Mucosa of gallbladder (tissue), 1 donor: ENCODE data around the gene GNAQ. TPM values are rescaled to one million over a fixed set of nuclear protein-coding genes. Genes with fewer than 3 reads are reported as not detected.
A peak's percentile ranks its signal among the peaks of the same experiment; 100 is the strongest.

ENCODE experiments used
- DNase-seq: peaks from one replicate; pipeline ENCODE4 v3.0.0-alpha.2; 2020; ENCODE audit warnings: low spot score
- total RNA-seq: library from RNA; stranded (reverse); gene quantifications from one replicate; pipeline ENCODE4 v1.2.1, GENCODE V29; 2021
- donor health status: DM: no; HTN: no; CAD: no.

Gene GNAQ
- total RNA-seq, 1 donor from 2014 or later: 83.6 TPM

DNA sequence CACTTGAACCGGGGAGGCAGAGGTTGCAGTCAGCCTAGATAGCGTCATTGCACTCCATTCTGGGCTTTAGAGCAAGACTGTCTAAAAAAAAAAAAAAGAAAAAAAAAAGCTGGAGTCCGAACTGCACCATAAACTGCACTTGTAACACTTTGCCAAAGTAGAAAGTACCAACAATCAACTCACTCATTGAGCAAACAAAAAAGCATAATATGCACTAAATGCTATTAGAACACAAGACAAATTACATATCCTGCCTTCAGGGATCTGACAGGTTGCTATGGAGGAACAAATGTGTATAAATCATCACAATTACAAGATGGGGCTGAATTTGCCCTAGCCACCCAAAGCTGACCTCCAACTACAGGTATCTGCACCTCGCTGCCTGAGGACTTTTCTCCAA, 27.9 kb downstream of the GNAQ start:
- no peak for DNase-seq

DNA sequence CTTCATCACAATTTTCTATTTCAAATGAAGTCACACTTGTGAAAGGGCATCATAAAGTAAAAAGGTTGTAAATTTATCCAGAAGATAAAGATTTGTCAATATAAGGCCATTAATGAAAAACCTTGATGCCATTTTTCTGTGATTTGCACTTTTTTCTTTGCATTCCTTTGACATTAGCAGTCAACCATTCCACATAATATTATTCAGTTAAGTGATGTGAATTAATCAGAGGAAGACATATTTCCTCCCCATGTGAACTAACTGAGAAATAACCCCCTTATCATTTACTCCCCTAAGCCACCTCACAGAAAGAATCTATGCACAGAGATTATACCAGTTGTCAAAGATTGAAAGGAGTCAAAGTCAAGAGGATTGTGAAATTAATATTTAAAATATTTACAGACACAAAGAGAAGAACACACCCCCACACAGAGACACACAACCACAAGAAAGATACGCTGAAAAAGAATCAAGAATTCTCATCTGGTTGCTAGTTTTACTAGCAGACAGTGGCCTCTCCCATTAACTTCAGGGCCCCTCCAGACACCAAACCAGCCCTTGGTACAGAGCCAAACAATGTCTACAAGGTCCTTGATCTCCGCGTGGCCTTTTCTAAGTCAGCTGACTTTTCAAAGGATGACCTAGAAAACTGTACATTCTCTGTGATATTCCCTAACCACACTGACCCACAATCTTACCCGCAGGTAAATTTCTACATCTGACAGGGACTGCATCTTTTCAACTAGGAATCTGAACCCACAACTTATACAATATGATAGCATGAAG, 29.5 kb downstream of the GNAQ start:
- DNase-seq: no peak

DNA sequence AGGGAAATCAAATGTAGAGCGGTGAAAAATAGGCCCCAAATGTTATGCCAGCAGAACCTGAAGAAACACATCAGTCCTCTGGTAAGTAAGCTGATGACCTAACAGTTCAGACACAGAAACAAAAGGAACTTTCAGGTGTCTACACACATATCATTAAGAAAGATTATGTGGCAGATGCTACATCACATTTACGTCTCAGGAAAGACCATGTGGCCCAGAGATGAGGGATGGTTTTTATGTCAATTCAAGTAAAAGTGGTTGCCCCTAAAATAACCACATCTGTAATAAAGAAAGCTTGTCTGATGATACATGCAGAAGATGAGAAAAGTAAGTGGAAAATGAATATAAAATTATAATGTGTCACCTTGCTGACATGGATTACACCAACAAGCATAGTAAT, 31.4 kb downstream of the GNAQ start:
- DNase-seq: no peak

DNA sequence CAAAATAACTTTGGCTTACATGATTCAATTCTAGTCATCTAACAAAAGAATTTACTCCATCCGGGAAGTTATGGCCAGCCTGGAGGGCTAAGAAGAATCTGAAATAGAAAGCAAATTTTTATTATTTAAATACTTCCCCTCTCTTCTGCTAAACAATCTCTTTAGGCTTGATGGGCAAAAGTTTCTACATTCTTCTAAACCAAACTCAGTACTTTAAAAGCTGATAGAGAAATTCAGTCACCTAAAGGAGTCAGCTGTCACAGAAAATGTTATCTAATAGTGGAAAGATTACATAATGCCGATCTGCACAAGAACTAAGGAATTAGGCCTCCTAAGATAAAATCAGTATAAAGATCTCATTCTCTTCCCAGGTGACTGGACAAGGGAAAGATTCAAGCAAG, 32.4 kb downstream of the GNAQ start:
- no peak for DNase-seq

DNA sequence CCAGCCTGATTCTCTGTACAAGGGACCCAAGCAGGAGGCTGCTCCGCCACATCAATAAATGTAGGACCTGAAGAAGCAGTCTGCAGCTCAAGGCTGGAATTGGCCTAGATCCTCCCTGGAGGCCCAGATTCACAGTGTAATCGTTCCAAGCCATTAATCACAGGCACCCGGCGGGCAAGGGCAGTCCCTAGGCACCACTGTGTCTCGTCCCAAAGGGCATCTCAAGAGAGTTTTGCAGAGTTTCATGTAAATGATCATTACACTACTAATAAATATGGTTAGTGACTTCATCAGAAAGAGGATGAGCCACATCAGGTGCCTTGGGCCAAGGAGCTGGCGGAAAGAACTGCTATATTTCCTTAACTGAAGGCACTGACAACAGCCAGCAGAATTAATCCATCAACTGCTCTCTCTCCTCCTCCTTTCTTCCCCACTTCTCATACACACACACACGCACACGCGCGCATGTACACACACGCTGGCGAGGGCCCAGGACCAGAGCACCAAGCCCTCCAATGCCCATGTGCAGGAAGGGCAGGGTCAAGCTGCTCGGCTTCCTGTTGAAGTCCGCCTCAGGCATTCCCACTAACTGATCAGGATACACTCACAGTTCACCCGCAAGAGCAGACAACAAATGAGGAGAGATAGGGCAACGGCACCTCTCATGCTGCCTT, 33.9 kb downstream of the GNAQ start:
- no peak for DNase-seq

DNA sequence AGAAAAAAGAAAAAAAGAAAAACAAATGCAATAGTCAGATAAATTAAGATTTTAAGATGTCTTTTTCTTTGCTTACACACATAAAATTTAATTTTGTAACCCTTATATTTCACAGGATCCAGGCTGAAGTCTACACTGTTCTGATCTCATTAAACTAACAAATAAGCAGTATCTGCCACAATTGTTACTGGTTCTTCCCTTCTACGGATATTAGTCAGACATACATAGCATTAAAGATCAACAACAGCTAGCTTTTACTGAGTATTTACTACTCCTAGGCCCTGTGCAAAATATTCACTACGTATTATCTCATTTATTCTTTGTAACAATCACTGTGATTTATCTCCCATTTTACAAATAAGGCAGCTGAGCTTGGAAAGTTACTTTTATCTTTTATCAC, 34.9 kb downstream of the GNAQ start:
- DNase-seq: no peak

DNA sequence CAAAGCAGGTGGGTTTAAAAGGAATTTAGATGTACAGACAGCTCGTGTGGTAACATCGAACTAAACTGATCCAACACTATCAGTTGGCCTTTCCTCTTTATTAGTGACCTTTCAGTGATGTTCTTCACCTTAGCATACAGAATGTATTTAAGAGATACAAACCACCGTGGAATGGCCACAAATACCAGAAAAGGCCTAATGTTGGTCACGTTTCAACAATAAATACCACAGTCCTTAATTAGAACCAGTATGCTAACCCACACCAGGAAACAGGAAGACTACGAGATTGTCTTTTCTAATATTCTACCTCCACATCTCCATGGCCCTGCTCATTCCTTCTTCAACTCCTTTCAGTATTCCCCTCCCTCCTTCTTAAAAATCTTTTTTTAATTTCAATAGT, 40.4 kb downstream of the GNAQ start:
- no peak for DNase-seq

DNA sequence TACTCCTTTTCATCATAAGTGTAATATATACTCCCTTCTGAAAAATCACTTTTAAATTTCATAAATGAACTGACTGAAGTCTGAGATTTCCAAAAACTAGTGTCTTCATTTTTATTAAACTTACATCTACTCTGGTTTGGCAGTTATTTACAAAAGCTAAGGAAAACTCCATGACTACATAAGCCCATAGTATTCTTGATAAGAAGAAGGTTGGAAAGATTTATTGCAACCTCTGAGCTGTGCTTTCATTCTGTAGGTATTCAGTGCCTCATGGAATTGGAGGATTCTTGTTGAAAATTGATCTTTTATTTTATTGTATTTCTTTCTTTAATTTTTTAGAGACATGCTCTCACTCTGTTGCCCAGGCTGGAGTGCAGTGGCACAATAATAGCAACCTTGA, 41.7 kb downstream of the GNAQ start:
- DNase-seq: no peak

DNA sequence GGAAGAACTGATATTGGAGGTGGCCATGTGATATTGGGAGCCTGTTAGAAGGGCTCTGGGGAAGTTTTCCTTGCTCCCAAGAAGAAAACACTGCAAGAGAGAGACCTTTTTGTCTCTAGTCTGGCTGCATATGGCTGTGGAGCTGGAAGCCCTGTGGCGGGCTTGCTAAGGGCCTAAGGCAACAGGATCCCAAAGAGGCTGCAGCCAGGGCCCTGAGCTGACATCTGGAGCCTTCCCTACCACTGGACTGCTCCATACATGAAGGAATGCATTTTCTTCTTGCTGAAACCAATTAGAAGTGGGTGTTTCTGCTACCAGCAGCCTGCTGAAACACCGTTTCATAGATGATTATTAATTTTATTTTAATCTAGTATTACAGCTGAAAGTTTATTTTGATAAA, 42.2 kb downstream of the GNAQ start:
- DNase-seq: no peak

DNA sequence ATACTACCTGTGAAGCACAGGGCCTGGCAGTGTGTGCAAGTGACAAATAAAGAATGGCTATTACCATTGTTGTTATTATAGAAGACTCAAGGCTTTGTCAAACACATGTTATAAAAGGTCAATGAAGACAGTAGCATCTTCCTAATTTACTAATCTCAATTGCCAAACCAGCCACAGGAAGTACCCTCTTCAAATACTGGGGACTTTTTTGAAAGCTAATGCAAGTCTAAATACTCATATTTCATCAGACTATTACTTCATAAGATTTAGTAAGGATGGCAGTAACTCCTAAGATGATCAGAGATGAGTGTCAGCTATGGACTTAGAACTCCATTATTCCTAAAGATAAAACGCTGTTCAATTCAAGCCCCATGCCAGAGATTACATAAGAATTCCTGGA, 43.0 kb downstream of the GNAQ start:
- no peak for DNase-seq

DNA sequence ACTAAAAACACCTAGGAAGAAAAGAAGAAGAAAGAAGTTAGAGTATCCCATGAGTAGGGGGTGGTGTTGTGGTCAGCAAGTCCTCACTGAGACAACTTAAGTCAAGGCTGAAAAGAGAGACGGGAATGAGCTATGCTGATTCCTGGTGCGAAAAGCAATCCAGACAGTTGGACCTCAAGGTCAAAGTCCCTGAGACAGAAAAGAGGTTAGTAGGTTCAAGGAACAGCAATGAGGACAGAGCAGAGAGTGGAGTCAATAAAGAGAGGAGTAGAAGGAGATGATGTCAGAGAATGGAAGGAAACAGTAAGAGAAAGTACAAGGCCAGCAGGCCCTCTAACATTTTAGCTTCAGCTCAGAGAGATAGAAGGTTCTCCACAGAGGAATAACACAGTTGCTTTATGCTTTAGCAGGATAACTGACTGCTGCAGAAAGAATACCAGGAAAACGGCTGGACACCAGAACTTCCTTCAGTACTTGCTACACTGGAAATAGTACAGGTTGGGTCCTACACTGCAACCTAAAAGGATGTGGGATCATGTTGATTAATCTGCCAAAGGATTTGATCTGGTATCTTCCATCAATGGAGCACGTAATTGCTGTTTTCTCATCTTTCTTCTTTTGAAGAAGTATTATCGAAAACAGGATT, 43.6 kb downstream of the GNAQ start:
- DNase-seq: no peak

DNA sequence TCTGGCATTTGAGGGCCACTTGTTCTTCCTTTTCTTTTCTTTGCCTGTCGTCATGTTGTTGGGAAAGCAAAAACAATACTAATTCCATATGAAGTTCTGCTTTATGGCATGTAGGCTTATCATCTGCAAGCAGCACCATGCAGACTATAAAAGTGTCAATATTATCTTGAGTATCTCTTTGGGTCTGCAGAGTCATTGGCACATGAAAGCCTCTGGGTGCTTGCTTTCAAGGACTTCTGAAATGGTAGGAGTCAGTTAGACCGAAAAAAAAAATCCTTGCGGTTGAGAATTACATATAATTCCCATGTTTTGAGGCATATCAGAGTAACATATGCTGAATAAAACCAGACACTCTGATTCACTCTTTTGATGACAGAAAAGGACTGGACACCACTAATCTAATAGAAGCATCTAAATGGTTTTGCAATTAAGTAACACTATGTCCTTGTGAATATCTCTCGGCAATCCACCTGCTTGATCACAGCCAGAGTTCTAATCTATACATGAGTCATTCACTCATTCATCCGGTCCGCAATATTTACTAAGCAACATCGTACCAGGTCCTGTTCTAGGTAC, 44.4 kb downstream of the GNAQ start:
- peak; percentile 32 for DNase-seq

DNA sequence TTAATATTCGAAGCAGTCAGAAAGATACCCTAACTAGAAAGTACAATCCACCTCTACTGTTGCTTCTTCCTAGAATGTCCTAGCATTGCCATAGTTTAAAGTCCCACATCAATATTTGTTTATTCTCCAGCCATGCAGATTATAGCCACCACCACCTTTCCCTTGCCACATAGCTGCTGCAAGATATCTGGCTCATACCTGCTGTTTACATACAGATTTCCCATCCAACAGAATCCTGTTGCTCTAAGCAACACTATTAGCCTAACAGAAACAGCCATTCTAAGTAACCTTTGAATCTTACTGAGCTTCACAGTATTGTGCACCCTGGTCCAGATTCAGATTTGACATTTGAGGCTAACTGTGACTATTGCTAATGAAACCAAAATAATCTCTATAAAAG, 45.6 kb downstream of the GNAQ start:
- no peak for DNase-seq

DNA sequence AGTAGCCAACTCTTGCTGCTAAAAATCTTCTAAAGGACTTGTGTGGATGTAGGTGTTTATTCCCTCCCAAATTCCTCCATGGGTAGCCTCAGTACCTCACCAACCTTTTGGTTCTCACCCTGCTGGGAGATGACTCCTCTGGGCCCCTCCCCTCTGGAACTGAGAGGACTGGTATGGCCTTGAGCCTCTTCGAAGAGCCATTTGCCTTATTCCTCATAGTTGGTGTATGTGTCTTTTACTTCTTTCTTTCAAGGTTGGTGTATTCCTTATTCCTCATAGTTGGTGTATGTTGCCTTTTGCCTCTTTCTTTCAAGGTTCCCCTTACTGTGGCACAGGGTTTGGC, 48.3 kb downstream of the GNAQ start:
- no peak for DNase-seq

DNA sequence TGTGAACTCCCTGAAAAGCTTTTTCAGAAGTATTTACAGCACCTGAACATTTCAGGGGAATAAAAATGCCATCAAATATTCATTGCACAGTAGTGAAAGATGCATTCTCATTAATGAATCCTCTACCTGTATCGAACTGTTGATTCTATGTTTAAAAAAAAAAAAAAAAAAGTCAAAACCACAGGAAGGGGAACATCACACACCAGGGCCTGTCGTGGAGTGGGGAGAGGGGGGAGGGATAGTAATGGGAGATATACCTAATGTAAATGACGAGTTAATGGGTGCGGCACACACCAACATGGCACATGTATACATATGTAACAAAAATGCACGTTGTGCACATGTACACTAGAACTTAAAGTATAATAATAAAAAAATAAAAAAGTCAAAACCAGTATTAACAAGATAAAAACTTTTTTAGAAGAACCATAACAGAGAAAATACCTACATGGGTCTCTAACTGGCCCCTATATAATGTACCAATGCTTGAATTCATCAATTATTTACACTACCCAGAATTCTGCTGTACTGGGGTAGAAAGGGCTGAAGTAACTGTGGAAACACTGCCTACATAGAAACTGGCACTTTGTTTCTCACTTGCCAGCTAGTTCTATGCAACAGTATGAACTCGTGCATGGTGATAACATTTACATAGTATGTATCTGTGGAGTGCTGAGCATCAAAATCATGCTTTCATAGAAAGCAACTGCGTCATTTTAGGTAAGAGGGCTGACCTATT, 48.9 kb downstream of the GNAQ start:
- DNase-seq: no peak

DNA sequence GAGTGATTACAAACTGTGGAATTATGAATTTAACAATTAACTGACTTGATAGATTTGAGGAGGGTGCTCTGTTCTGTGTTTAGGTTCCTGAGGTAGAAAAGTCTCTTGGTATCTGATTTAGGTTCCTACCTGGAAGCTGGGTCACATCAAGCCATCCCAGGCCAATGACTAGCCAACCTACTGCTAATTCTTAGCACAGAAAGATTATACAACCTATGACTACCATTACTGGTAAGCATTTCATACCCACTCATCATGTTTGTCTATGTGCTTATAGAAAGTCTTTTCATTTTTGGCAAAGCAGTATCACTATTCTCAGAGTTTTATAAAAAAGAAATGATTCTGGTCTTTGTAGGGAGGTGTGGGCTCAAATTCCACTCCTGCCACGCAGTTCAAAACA, 49.7 kb downstream of the GNAQ start:
- DNase-seq: no peak

DNA sequence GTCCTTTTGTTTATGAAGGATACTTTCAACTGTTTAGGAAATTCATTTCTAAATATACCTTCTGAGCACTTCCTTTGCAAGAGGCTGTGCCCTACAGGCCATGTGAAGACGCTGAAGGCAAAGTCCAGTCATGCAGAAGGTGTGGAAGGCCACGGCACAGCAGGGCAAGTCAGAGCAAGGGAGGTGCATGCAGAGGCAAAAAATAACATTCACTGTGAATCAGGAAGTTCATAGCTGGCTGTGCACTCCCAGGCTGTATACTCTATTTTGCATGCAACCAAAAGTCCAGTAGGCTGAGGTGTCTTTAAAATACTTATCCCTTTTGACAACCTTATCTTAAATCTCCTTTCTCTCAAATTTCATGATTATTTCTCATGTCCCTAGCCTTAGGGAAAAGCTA, 50.3 kb downstream of the GNAQ start:
- DNase-seq: peak; percentile 82

DNA sequence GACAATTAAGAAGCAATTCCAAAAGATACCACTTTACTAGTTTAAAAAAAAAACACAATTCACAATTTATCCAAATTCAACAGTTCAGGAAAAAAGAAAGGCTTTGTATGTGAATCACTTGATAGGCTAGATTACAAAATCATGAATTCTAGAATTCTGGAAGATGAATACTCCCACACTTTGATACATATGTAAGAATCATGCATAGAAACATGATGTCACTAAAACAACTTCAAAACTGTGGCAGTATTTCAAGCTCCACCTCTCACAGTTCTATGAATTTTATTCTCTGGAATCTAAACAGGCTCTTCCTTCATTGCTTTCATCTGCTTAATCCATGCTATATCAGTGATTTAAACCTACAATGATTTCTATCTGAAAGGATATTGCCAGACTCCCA, 51.0 kb downstream of the GNAQ start:
- DNase-seq: no peak

DNA sequence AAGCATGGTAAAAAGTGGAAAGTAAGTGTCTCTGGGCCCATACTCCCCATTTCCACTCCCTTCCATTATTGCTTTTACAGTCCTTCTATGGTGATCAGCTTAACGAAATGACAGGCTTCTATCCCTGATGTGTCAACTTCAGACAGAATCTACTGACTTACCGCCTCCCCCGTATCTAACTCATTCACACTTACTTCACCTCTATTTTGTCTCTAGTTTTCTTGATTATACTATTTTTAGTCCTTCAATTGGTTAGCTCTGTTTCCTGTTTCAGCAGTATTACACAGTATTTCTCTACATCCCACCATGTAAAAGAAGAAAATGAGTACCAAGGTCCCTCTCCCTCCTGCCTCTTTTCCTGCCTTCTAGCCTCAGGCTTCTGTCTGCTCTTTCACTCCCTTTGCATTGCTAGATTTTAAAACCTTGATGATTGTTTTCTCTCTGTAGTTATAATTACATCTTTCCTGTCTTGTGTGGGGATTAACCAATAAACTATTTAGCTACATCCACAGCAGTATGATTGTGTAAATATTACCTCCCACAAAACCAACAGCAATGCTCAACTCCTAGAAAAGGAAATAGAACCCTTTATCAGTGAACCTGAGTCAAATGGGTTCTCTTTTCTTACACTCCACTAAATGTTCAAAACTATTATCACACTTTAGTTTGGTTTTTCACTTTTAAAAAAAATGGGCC, 53.4 kb downstream of the GNAQ start:
- DNase-seq: no peak

DNA sequence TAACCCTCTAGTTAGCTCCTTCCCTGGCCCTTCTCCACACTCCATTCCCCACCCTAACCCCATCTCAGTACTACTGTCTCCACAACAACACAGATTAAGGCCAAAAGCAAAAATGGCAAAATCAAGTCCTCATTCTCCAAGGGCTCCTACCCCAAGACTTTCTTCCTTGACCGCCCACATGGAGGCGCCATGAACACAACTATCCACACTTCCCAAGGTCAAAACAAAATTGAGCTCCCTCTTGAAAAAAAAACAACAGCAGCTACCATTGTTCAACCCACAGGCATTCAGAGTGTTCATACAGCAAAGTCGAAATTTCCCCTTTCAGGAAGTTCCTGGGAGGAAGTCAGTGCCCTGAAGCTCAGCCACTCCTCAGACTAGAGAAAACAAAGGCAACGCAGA, 54.4 kb downstream of the GNAQ start:
- peak; percentile 73 for DNase-seq

DNA sequence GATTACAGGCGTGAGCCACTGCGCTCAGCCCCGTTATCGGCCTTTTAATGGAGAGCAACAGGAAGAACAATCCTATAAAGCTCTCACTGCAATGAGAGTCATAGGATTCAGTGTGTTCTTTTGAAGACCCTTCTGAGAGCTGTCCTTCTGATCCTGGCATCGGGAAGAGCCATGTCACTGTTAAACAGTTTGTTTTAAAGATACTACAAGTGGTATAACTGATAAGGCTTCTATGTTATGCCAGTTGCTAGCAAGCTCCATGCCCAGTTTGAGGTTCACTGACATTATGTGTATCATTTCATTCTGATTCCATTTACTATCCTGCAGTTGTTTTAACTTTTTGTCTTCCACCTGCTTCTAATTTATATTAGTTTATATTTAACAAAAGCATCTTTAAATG, 55.8 kb downstream of the GNAQ start:
- no peak for DNase-seq

DNA sequence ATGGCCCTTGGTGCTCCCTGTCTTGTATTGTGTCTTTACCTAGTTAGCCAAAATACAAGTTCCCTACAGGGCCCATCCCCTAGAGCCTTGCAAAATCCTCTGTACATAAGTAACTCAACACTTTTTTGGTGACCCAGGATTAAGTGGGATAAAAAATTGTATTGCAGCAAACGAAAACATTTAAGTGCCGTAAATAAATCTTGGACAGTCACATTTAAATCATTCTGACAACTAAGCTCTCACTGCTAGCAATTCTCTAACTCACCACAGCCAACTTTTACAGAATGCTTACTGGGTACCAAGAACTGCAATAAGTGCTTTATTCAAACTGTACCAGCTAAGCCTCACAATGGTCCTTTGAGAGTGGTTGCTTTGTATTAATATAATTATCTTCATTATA, 56.6 kb downstream of the GNAQ start:
- DNase-seq: no peak
